BE2C (cell line): ENCODE data around the gene VRK1.

Source experiments
- DNase-seq: peaks from one replicate; pipeline ENCODE4 v3.0.0-alpha.2; 2020
- H3K27me3 ChIP-seq: fragments of 250-450 bp; sonication (Bioruptor Pico); 2 replicates; pipeline ENCODE4 v1.5.1; 2020; ENCODE audit warnings: mild to moderate bottlenecking
- H3K36me3 ChIP-seq: fragments of 250-450 bp; sonication (Bioruptor Pico); 2 replicates; pipeline ENCODE4 v1.5.1; 2020; ENCODE audit warnings: mild to moderate bottlenecking
- H3K4me1 ChIP-seq: fragments of 250-450 bp; sonication (Bioruptor Pico); 2 replicates; pipeline ENCODE4 v1.5.1; 2020
- H3K4me3 ChIP-seq: 2 replicates; pipeline ENCODE4 v1.5.1; 2011; ENCODE audit warnings: low read depth, low read length
- H3K9me3 ChIP-seq: fragments of 250-450 bp; sonication (Bioruptor Pico); 2 replicates; pipeline ENCODE4 v1.5.1; 2020
- CTCF ChIP-seq: IDR thresholded peaks from 2 replicates; pipeline ENCODE4 v1.5.1; 2012; ENCODE audit warnings: mild to moderate bottlenecking, low read depth, low read length

Gene VRK1

GRCh38 chr14:96894966-96895365, 97.8 kb downstream of the VRK1 start:
- DNase-seq: no peak
- H3K4me1 ChIP-seq: peaks cover 16% of the 10 kb centered on the region
- no peaks in the 10 kb centered on the region for H3K9me3 ChIP-seq
- H3K4me3 ChIP-seq: no peak overlapping the region
- no peak for TF ChIP-seq CTCF
- no peaks in the 10 kb centered on the region for H3K27me3 ChIP-seq
- no peaks in the 10 kb centered on the region for H3K36me3 ChIP-seq

GRCh38 chr14:96895658-96896271, 98.6 kb downstream of the VRK1 start:
- peaks cover 11% of the 10 kb centered on the region for H3K4me1 ChIP-seq
- H3K36me3 ChIP-seq: no peaks in the 10 kb centered on the region
- no peaks in the 10 kb centered on the region for H3K9me3 ChIP-seq
- TF ChIP-seq CTCF: no peak
- H3K4me3 ChIP-seq: no peak overlapping the region
- no peak for DNase-seq
- H3K27me3 ChIP-seq: no peaks in the 10 kb centered on the region

- DNase-seq: no peak
- no peak for TF ChIP-seq CTCF
- Histone ChIP-seq H3K4me1 (peaks cover 11% of the 10 kb centered on the region), H3K4me3 (no peak overlapping the region), H3K36me3 (no peaks in the 10 kb centered on the region), H3K9me3 (no peaks in the 10 kb centered on the region), H3K27me3 (no peaks in the 10 kb centered on the region)
Measured at GRCh38 chr14:96897184-96897583, 100.0 kb downstream of the VRK1 start.

GRCh38 chr14:96901227-96901626, 104.0 kb downstream of the VRK1 start:
- no peak for TF ChIP-seq CTCF
- no peak for DNase-seq
- Histone ChIP-seq H3K4me3 (no peak overlapping the region), H3K9me3 (no peaks in the 10 kb centered on the region), H3K36me3 (no peaks in the 10 kb centered on the region), H3K27me3 (no peaks in the 10 kb centered on the region), H3K4me1 (no peaks in the 10 kb centered on the region)

- Histone ChIP-seq H3K4me3 (no peak overlapping the region), H3K4me1 (no peaks in the 10 kb centered on the region), H3K27me3 (no peaks in the 10 kb centered on the region), H3K9me3 (no peaks in the 10 kb centered on the region), H3K36me3 (no peaks in the 10 kb centered on the region)
- TF ChIP-seq CTCF: no peak
- DNase-seq: no peak
Measured at GRCh38 chr14:96902004-96902403, 104.8 kb downstream of the VRK1 start.

GRCh38 chr14:96903444-96904023, 106.4 kb downstream of the VRK1 start:
- DNase-seq: no peak
- H3K9me3 ChIP-seq: no peaks in the 10 kb centered on the region
- H3K36me3 ChIP-seq: no peaks in the 10 kb centered on the region
- no peaks in the 10 kb centered on the region for H3K4me1 ChIP-seq
- no peak overlapping the region for H3K4me3 ChIP-seq
- no peaks in the 10 kb centered on the region for H3K27me3 ChIP-seq
- no peak for TF ChIP-seq CTCF
